SU-DHL-6 (cell line): ENCODE results near the gene SYT17.

Experiments
- H2AFZ ChIP-seq: fragments of 200-600 bp; sonication (generic); 2 replicates; pipeline ENCODE4 v1.6.1; 2014; ENCODE audit warnings: low read depth, mild to moderate bottlenecking, moderate library complexity, mixed read lengths, antibody characterized with exemption, low read length; ENCODE audit not compliant: severe bottlenecking
- H3F3A ChIP-seq: fragments of 200-600 bp; shearing (Covaris generic); 2 replicates; pipeline ENCODE4 v1.6.0; 2016; ENCODE audit warnings: antibody characterized with exemption, mild to moderate bottlenecking; ENCODE audit not compliant: insufficient read depth
- H3K27ac ChIP-seq: fragments of 200-600 bp; sonication (generic); 2 replicates; pipeline ENCODE4 v1.5.1; 2016; ENCODE audit warnings: low read depth, mild to moderate bottlenecking, low read length, moderate library complexity, mixed read lengths
- H3K27me3 ChIP-seq: fragments of 200-600 bp; sonication (generic), shearing (Covaris generic); 2 replicates; pipeline ENCODE4 v1.6.0; 2014; ENCODE audit warnings: mild to moderate bottlenecking, low read length
- H3K36me3 ChIP-seq: fragments of 200-600 bp; sonication (generic); 2 replicates; pipeline ENCODE4 v1.6.1; 2014; ENCODE audit warnings: mild to moderate bottlenecking, low read length, mixed read lengths
- H3K4me2 ChIP-seq: fragments of 300-600, 200-600 bp; shearing (Covaris generic), sonication (generic); 2 replicates; pipeline ENCODE4 v1.6.0; 2014; ENCODE audit warnings: low read length, low read depth, mild to moderate bottlenecking; ENCODE audit not compliant: poor library complexity, severe bottlenecking
- H3K4me3 ChIP-seq: fragments of 200-600 bp; sonication (generic); 2 replicates; pipeline ENCODE4 v1.5.1; 2014; ENCODE audit warnings: antibody characterized with exemption, low read length, mild to moderate bottlenecking, mixed read lengths; ENCODE audit not compliant: insufficient read depth, poor library complexity, severe bottlenecking
- H3K79me2 ChIP-seq: fragments of 200-600 bp; sonication (generic); 2 replicates; pipeline ENCODE4 v1.6.1; 2014; ENCODE audit warnings: mild to moderate bottlenecking, low read length, moderate library complexity; ENCODE audit not compliant: insufficient read depth
- H3K9ac ChIP-seq: fragments of 200-600 bp; sonication (generic); 2 replicates; pipeline ENCODE4 v1.7.0; 2014; ENCODE audit warnings: mild to moderate bottlenecking, low read length
- H3K9me2 ChIP-seq: fragments of 200-600 bp; sonication (generic); replicated peaks from 2 replicates; pipeline ENCODE4 v1.6.1; 2014; ENCODE audit warnings: low read length; ENCODE audit not compliant: insufficient read depth
- H3K9me3 ChIP-seq: fragments of 200-600 bp; sonication (generic); 2 replicates; pipeline ENCODE4 v1.6.1; 2014; ENCODE audit warnings: low read length, mixed read lengths; ENCODE audit not compliant: insufficient read depth
- H4K20me1 ChIP-seq: fragments of 200-600 bp; sonication (generic); 2 replicates; pipeline ENCODE4 v1.6.1; 2014; ENCODE audit warnings: low read depth, mild to moderate bottlenecking, antibody characterized with exemption, low read length, moderate library complexity, mixed read lengths
- EZH2phosphoT487 ChIP-seq: fragments of 200-600 bp; sonication (generic), shearing (Covaris generic); conservative IDR thresholded peaks from 2 replicates; pipeline ENCODE4 v1.6.1; 2018; ENCODE audit warnings: mild to moderate bottlenecking, antibody characterized with exemption, low read length, moderate library complexity, mixed read lengths
- TF ChIP-seq, protein P1 (sequence below): fragments of 200-600 bp; sonication (generic); IDR thresholded peaks from one replicate; pipeline ENCODE4 v1.5.1; 2017; ENCODE audit warnings: antibody characterized with exemption, mild to moderate bottlenecking, low read length, moderate library complexity; ENCODE audit not compliant: insufficient read depth, poor library complexity, severe bottlenecking

Gene SYT17

GRCh38 chr16:19151310-19151709 is 16.7 kb upstream of the SYT17 start:
- no peak for TF ChIP-seq EZH2phosphoT487
- TF ChIP-seq, protein P1, sequence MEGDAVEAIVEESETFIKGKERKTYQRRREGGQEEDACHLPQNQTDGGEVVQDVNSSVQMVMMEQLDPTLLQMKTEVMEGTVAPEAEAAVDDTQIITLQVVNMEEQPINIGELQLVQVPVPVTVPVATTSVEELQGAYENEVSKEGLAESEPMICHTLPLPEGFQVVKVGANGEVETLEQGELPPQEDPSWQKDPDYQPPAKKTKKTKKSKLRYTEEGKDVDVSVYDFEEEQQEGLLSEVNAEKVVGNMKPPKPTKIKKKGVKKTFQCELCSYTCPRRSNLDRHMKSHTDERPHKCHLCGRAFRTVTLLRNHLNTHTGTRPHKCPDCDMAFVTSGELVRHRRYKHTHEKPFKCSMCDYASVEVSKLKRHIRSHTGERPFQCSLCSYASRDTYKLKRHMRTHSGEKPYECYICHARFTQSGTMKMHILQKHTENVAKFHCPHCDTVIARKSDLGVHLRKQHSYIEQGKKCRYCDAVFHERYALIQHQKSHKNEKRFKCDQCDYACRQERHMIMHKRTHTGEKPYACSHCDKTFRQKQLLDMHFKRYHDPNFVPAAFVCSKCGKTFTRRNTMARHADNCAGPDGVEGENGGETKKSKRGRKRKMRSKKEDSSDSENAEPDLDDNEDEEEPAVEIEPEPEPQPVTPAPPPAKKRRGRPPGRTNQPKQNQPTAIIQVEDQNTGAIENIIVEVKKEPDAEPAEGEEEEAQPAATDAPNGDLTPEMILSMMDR, result no peak
- no peaks in the 10 kb centered on the region for H3K79me2 ChIP-seq

DNA sequence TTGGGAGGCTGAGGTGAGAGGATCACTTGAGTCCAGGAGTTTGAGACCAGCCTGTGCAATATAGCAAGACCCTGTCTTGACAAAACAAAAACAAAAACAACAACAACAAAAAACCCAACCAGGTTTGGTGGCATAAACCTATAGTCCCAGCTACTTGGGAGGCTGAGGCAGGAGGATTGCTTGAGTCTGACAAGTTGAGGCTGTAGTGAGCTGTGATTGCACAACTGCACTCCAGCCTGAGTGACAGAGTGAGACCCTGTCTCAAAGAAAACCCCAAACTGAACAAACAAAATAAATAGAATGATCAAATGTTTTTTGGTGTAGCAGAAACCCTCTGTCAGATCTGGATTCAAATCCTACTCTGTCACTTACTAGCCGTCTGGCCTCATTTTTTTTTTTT is 16.0 kb upstream of the SYT17 start:
- H3K27me3 ChIP-seq, result no peaks in the 10 kb centered on the region
- H4K20me1 ChIP-seq, result no peaks in the 10 kb centered on the region
- H2AFZ ChIP-seq, result no peak overlapping the region
- H3K4me3 ChIP-seq, result no peak overlapping the region
- no peaks in the 10 kb centered on the region for H3K79me2 ChIP-seq
- H3K27ac ChIP-seq, result no peak overlapping the region
- TF ChIP-seq, protein P1, result no peak
- no peak for TF ChIP-seq EZH2phosphoT487
- H3K4me2 ChIP-seq, result no peak overlapping the region
- H3F3A ChIP-seq, result no peaks in the 10 kb centered on the region
- no peaks in the 10 kb centered on the region for H3K36me3 ChIP-seq
- no peaks in the 10 kb centered on the region for H3K9me2 ChIP-seq
- H3K9me3 ChIP-seq, result peaks cover 3% of the 10 kb centered on the region; the same call in 1 of the 2 replicates
- no peak overlapping the region for H3K9ac ChIP-seq

More at GRCh38 chr16:19151310-19151709, 16.7 kb upstream of the SYT17 start:
- H3K9ac ChIP-seq, result no peak overlapping the region
- no peaks in the 10 kb centered on the region for H3F3A ChIP-seq
- H3K4me3 ChIP-seq, result no peak overlapping the region
- H2AFZ ChIP-seq, result no peak overlapping the region
- no peaks in the 10 kb centered on the region for H4K20me1 ChIP-seq
- H3K36me3 ChIP-seq, result no peaks in the 10 kb centered on the region
- H3K27me3 ChIP-seq, result no peaks in the 10 kb centered on the region
- H3K27ac ChIP-seq, result no peak overlapping the region
- peaks cover 3% of the 10 kb centered on the region; the same call in 1 of the 2 replicates for H3K9me3 ChIP-seq
- no peaks in the 10 kb centered on the region for H3K9me2 ChIP-seq
- no peak overlapping the region for H3K4me2 ChIP-seq

DNA sequence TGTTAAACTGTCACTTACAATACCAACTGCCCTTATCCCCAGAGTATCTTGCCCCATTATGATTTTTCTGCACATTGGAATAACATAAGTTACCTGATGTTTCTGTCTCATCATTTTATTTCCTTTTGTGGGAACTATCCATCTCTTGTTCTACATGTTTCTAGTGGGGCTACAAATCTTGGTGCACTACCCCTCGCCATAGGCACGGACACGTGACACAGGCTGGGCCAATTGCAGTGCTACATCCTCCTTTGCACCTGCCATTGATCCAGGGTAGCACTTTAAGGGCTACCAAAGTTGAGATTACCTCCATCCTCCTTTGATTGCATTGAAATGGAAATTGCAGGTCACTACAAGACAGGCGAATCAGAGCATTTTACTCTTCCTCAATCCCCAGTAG is 14.2 kb upstream of the SYT17 start:
- Histone ChIP-seq H3K9me2 (no peaks in the 10 kb centered on the region), H3K4me3 (no peak overlapping the region), H3K27me3 (no peaks in the 10 kb centered on the region), H2AFZ (peak overlapping the region; percentile 88), H3K9me3 (no peaks in the 10 kb centered on the region; the same call in 1 of the 2 replicates), H3K27ac (no peak overlapping the region), H3K36me3 (no peaks in the 10 kb centered on the region), H3K9ac (no peak overlapping the region), H3F3A (no peaks in the 10 kb centered on the region), H3K4me2 (no peak overlapping the region), H4K20me1 (no peaks in the 10 kb centered on the region), H3K79me2 (no peaks in the 10 kb centered on the region)
- TF ChIP-seq, protein P1, result no peak
- TF ChIP-seq EZH2phosphoT487, result no peak
